GM23338 (cell line): ENCODE data around the gene LTBP3. TPM values are rescaled to one million over a fixed set of nuclear protein-coding genes. Genes with fewer than 3 reads are reported as not detected.

Experiments
- ATAC-seq: fragments of 200-7000 bp; cut with Tn5 transposase; 3 replicates; pipeline ENCODE4 v1.9.1; 2020
- DNase-seq: peaks from one replicate; pipeline ENCODE4 v3.0.0-alpha.2; 2015; ENCODE audit warnings: low spot score
- H2AFZ ChIP-seq: fragments of 200-600 bp; sonication (generic); 2 replicates; pipeline ENCODE4 v1.8.0; 2016; ENCODE audit warnings: antibody characterized with exemption, mild to moderate bottlenecking, moderate library complexity
- H3F3A ChIP-seq: fragments of 200-600 bp; sonication (generic); replicated peaks from 2 replicates; pipeline ENCODE4 v1.8.0; 2017; ENCODE audit warnings: antibody characterized with exemption, mixed run types, low read depth
- H3K27ac ChIP-seq: fragments of 200-600 bp; sonication (generic); 2 replicates; pipeline ENCODE4 v1.6.1; 2016; ENCODE audit warnings: low read depth
- H3K27me3 ChIP-seq: fragments of 200-600 bp; sonication (generic); 2 replicates; pipeline ENCODE4 v1.8.0; 2016; ENCODE audit warnings: mild to moderate bottlenecking, mixed run types, moderate library complexity; ENCODE audit not compliant: insufficient read depth
- H3K36me3 ChIP-seq: fragments of 200-600 bp; sonication (generic); 2 replicates; pipeline ENCODE4 v1.8.0; 2016; ENCODE audit warnings: mild to moderate bottlenecking; ENCODE audit not compliant: insufficient read depth
- H3K4me1 ChIP-seq: fragments of 200-600 bp; sonication (generic); 2 replicates; pipeline ENCODE4 v1.8.0; 2016; ENCODE audit warnings: mild to moderate bottlenecking, moderate library complexity; ENCODE audit not compliant: insufficient read depth
- H3K4me2 ChIP-seq: fragments of 200-600 bp; sonication (generic); 2 replicates; pipeline ENCODE4 v1.7.1; 2017; ENCODE audit warnings: mixed run types
- H3K4me3 ChIP-seq: fragments of 200-600 bp; sonication (generic); 2 replicates; pipeline ENCODE4 v1.6.1; 2016; ENCODE audit warnings: mixed run types
- H3K79me2 ChIP-seq: fragments of 200-600 bp; sonication (generic); replicated peaks from 2 replicates; pipeline ENCODE4 v1.8.0; 2017; ENCODE audit warnings: mild to moderate bottlenecking; ENCODE audit not compliant: insufficient read depth
- H3K9me2 ChIP-seq: fragments of 200-600 bp; sonication (generic); 2 replicates; pipeline ENCODE4 v1.8.0; 2017; ENCODE audit not compliant: insufficient read depth
- H4K20me1 ChIP-seq: fragments of 200-600 bp; sonication (generic); replicated peaks from 2 replicates; pipeline ENCODE4 v1.8.0; 2017; ENCODE audit warnings: mild to moderate bottlenecking; ENCODE audit not compliant: insufficient read depth
- H3K27ac Mint-ChIP-seq: 2 replicates; pipeline ENCODE4 v1.8.0; 2020; ENCODE audit warnings: inconsistent platforms, mild to moderate bottlenecking, moderate library complexity, mixed read lengths
- H3K27me3 Mint-ChIP-seq: 3 replicates; pipeline ENCODE4 v1.8.0; 2022; ENCODE audit warnings: low read depth, mild to moderate bottlenecking, moderate library complexity, mixed read lengths, inconsistent platforms; ENCODE audit not compliant: insufficient read depth, poor library complexity
- H3K36me3 Mint-ChIP-seq: 3 replicates; pipeline ENCODE4 v1.8.0; 2021; ENCODE audit warnings: low read depth, mild to moderate bottlenecking, inconsistent platforms, moderate library complexity, mixed read lengths
- H3K4me1 Mint-ChIP-seq: 3 replicates; pipeline ENCODE4 v1.8.0; 2020; ENCODE audit warnings: mild to moderate bottlenecking, inconsistent platforms, mixed read lengths
- H3K4me3 Mint-ChIP-seq: 3 replicates; pipeline ENCODE4 v1.8.0; 2021; ENCODE audit warnings: moderate library complexity, mild to moderate bottlenecking, inconsistent platforms, mixed read lengths
- H3K9me3 Mint-ChIP-seq: 3 replicates; pipeline ENCODE4 v1.8.0; 2020; ENCODE audit warnings: moderate library complexity, mild to moderate bottlenecking, inconsistent platforms, mixed read lengths
- CTCF ChIP-seq, 2 experiments: fragments of 200-600 bp in 1 of 2; sonication (generic) in 1 of 2; conservative IDR thresholded peaks; 2 replicates each; pipeline versions ENCODE4 v1.5.1 to v1.6.1; 2016 to 2017; ENCODE audit warnings: antibody characterized with exemption in 2 of 2, low read depth in 2 of 2, mild to moderate bottlenecking in 2 of 2, moderate library complexity in 1 of 2
- EZH2 ChIP-seq: fragments of 200-600 bp; sonication (generic); IDR thresholded peaks from one replicate; pipeline ENCODE4 v1.8.0; 2017; ENCODE audit warnings: antibody characterized with exemption, mild to moderate bottlenecking, low read depth; ENCODE audit not compliant: unreplicated experiment
- EZH2phosphoT487 ChIP-seq: fragments of 200-600 bp; sonication (generic); IDR thresholded peaks from one replicate; pipeline ENCODE4 v1.8.1; 2018; ENCODE audit warnings: antibody characterized with exemption; ENCODE audit not compliant: unreplicated experiment
- JUNB ChIP-seq: IDR thresholded peaks from one replicate; pipeline ENCODE4 v1.6.1; 2016; ENCODE audit warnings: antibody characterized with exemption; ENCODE audit not compliant: unreplicated experiment
- NANOG ChIP-seq: IDR thresholded peaks from 2 replicates; pipeline ENCODE4 v1.6.1; 2016; ENCODE audit warnings: antibody characterized with exemption, borderline replicate concordance
- POLR2AphosphoS5 ChIP-seq: IDR thresholded peaks from 2 replicates; pipeline ENCODE4 v1.6.1; 2016; ENCODE audit warnings: antibody characterized with exemption, low read depth
- ZNF331 ChIP-seq: fragments of 250-450 bp; sonication (Bioruptor Pico); IDR thresholded peaks from 2 replicates; pipeline ENCODE4 v1.5.0; 2020; ENCODE audit warnings: low read depth, mild to moderate bottlenecking, moderate library complexity
- ZNF462 ChIP-seq: fragments of 250-450 bp; sonication (Bioruptor Pico); IDR thresholded peaks from 2 replicates; pipeline ENCODE4 v1.5.0; 2020; ENCODE audit warnings: mild to moderate bottlenecking, moderate library complexity
- polyA plus RNA-seq: library from polyadenylated mRNA; unstranded; fragments of >200 nt; fragmentation: Nextera tagmentation; extraction: Ambion mirVana; gene quantifications from 2 replicates; pipeline ENCODE4 v1.2.1, GENCODE V29; 2016
- total RNA-seq: library from RNA; depleted of rRNA; stranded (reverse); fragments of >200 nt; shearing (Covaris generic); gene quantifications from 2 replicates; pipeline ENCODE4 v1.2.3, GENCODE V29; 2014

LTBP3 gene
- total and polyA plus RNA-seq, 2 experiments from 2014 or later, result 9.5 to 29.2 TPM

DNA sequence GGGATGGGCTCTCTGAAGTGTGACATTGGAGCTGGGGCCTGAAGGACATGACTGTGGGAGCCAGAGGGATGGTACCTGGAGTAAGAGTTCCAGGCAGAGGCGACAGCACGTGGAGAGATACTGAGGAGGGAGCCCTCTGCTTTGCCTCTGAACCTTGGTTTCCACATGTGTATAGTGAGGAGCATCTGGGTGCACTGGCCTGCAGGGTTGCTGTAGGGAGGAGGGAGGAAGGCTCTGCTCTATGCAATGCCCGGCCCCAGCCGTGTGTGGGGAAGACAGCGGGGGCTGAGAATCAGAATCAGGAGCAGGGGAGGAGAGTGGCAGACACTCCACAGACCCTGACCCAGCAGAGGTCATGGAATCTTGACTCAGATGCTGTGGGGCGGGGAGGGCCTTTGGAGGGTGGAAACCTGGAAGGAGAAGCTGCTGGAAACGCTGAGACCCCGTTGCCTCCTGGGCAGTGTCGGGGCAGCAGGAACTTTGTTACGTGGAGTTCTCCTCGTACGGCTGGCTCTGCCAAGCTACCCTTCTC lies 29.3 kb downstream of the LTBP3 start:
- no peak overlapping the region for H2AFZ ChIP-seq
- no peaks in the 10 kb centered on the region for H3K9me2 ChIP-seq
- Mint-ChIP-seq H3K4me1 (peaks cover 9% of the 10 kb centered on the region), H3K9me3 (no peaks in the 10 kb centered on the region), H3K27ac (no peak overlapping the region), H3K36me3 (peaks cover 42% of the 10 kb centered on the region), H3K4me3 (no peak overlapping the region), H3K27me3 (peaks cover 10% of the 10 kb centered on the region)
- no peak overlapping the region for H3K4me3 ChIP-seq
- H3K27me3 ChIP-seq, result 0 out of 2 replicates have a peak, but pooled peaks cover 5% of the 10 kb centered on the region
- H3K36me3 ChIP-seq, result no peaks in the 10 kb centered on the region; the same call in 1 of the 2 replicates
- H3K27ac ChIP-seq, result no peak overlapping the region
- TF ChIP-seq ZNF331 (CRISPR knock-in tag) (no peak), NANOG (no peak), POLR2AphosphoS5 (no peak), CTCF (conservative IDR thresholded peaks at IDR 0.05; ENCODE audit: low read depth in 2 of 2) (no peak), JUNB (no peak), ZNF462 (CRISPR knock-in tag) (no peak), EZH2phosphoT487 (no peak), EZH2 (no peak)
- no peak for ATAC-seq
- H3K4me1 ChIP-seq, result peaks cover 3% of the 10 kb centered on the region
- peaks cover 2% of the 10 kb centered on the region; the same call in 1 of the 2 replicates for H4K20me1 ChIP-seq
- no peak overlapping the region for H3K4me2 ChIP-seq
- no peak for DNase-seq
- H3K79me2 ChIP-seq, result no peaks in the 10 kb centered on the region
- H3F3A ChIP-seq, result peaks cover 19% of the 10 kb centered on the region; the same call in 1 of the 2 replicates
